Testis (tissue), 3 donors: ENCODE data around the gene MARS2. TPM values are rescaled to one million over a fixed set of nuclear protein-coding genes. Genes with fewer than 3 reads are reported as not detected.
A peak's percentile ranks its signal among the peaks of the same experiment; 100 is the strongest.
"Not testable (repeated sequence)": the region's sequence is repeated elsewhere in the genome, so short reads cannot be mapped to it uniquely, and the experiment has no call there.

Experiments used
- DNase-seq: peaks from one replicate; pipeline ENCODE4 v3.0.0-alpha.2; 2019
- H3K27ac ChIP-seq, 2 donors: fragments of 200-600 bp; sonication (generic); one replicate each; pipeline ENCODE4 v1.5.1; 2019
- H3K27me3 ChIP-seq: fragments of 200-600 bp; sonication (generic); one replicate; pipeline ENCODE4 v1.5.1; 2019
- H3K36me3 ChIP-seq: fragments of 200-600 bp; sonication (generic); one replicate; pipeline ENCODE4 v1.5.1; 2017; ENCODE audit warnings: low read depth; ENCODE audit errors: missing control alignments
- H3K4me1 ChIP-seq: fragments of 200-600 bp; sonication (generic); one replicate; pipeline ENCODE4 v1.5.1; 2019
- H3K4me3 ChIP-seq, 2 donors: fragments of 200-600 bp; sonication (generic); one replicate each; pipeline ENCODE4 v1.5.1; 2017 to 2019
- H3K9me3 ChIP-seq: fragments of 200-600 bp; sonication (generic); one replicate; pipeline ENCODE4 v1.5.1; 2017
- POLR2A ChIP-seq: fragments of 450-650 bp; IDR thresholded peaks from one replicate; pipeline ENCODE4 v1.6.1; 2017; ENCODE audit warnings: antibody characterized with exemption, mild to moderate bottlenecking, moderate library complexity
- WGBS, 2 donors: methylation state at CpG; one replicate each; pipeline ENCODE4 v1.1.5; 2018; 5-methylcytosine and 5-hydroxymethylcytosine counted together
- intact Hi-C: fragments of 100-400 bp; cut with DNase I; formaldehyde crosslinking; loops from one replicate; pipeline ENCODE4 v1.15.1; 2023; ENCODE audit warnings: low total_unique reads
- polyA plus RNA-seq: library from polyadenylated mRNA; stranded (reverse); fragments of 350-450 nt; fragmentation: Illumina TruSeq; extraction: RNeasy Lipid Tissue Mini Kit (QIAGEN cat#74804); gene quantifications from one replicate; pipeline ENCODE4 v1.2.3, GENCODE V29; 2014; ENCODE audit warnings: low read depth, low replicate concordance; ENCODE audit not compliant: insufficient read depth
- total RNA-seq, 2 donors: library from RNA; depleted of rRNA; stranded (reverse); fragments of >200 nt; gene quantifications; one replicate each; pipeline ENCODE4 v1.2.3, GENCODE V29; 2016
- TF ChIP-seq, protein P1 (sequence below), 3 experiments: fragments of 450-650 bp in 2 of 3; fragments of 200-600 bp in 1 of 3; sonication (generic) in 1 of 3; IDR thresholded peaks; one replicate each; pipeline ENCODE4 v1.5.1; 2016 to 2019; ENCODE audit warnings: antibody characterized with exemption in 3 of 3, mild to moderate bottlenecking in 2 of 3, moderate library complexity in 1 of 3

MARS2 gene
- total and polyA plus RNA-seq, 3 donors from 2014 or later = 3.3 to 5.9 (median 5.9) TPM

DNA sequence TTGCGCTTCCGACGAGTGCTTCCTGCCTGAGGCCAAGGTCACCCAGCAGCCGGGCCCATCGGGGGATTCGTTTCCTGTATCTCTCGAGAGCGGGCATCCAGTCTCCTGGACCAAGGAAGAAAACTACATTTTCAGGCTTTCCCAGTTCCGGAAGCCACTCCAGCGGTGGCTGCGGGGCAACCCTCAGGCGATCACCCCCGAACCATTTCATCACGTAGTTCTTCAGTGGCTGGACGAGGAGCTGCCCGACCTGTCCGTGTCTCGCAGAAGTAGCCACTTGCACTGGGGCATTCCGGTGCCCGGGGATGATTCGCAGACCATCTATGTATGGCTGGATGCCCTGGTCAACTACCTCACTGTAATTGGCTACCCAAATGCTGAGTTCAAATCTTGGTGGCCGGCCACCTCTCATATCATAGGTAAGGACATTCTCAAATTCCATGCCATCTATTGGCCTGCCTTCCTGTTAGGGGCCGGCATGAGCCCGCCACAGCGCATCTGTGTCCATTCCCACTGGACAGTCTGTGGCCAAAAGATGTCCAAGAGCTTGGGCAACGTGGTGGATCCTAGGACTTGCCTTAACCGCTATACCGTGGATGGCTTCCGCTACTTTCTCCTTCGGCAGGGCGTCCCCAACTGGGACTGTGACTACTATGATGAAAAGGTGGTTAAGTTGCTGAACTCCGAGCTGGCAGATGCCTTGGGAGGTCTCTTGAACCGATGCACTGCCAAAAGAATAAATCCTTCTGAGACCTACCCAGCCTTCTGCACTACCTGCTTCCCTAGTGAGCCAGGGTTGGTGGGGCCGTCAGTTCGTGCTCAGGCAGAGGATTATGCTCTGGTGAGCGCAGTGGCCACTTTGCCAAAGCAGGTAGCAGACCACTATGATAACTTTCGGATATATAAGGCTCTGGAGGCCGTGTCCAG is 1.0 kb downstream of the MARS2 start:
- peak overlapping the region; percentile 80 to 86 for H3K4me3 ChIP-seq
- 13 to 15% methylated on average over 17 to 38 of the region's 38 CpGs for WGBS, 2 donors
- peaks cover 19% of the 10 kb centered on the region for H3K4me1 ChIP-seq
- intact Hi-C loops = no loop called here
- no peaks in the 10 kb centered on the region for H3K27me3 ChIP-seq
- H3K36me3 ChIP-seq = no peaks in the 10 kb centered on the region
- DNase-seq = no peak
- no peak overlapping the region for H3K27ac ChIP-seq
- TF ChIP-seq POLR2A = no peak
- TF ChIP-seq, protein P1, sequence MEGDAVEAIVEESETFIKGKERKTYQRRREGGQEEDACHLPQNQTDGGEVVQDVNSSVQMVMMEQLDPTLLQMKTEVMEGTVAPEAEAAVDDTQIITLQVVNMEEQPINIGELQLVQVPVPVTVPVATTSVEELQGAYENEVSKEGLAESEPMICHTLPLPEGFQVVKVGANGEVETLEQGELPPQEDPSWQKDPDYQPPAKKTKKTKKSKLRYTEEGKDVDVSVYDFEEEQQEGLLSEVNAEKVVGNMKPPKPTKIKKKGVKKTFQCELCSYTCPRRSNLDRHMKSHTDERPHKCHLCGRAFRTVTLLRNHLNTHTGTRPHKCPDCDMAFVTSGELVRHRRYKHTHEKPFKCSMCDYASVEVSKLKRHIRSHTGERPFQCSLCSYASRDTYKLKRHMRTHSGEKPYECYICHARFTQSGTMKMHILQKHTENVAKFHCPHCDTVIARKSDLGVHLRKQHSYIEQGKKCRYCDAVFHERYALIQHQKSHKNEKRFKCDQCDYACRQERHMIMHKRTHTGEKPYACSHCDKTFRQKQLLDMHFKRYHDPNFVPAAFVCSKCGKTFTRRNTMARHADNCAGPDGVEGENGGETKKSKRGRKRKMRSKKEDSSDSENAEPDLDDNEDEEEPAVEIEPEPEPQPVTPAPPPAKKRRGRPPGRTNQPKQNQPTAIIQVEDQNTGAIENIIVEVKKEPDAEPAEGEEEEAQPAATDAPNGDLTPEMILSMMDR (IDR thresholded peaks at IDR 0.05) = no peak
- H3K9me3 ChIP-seq = no peaks in the 10 kb centered on the region

GRCh38 chr2:197706839-197707207 is 1.7 kb downstream of the MARS2 start:
- H3K27me3 ChIP-seq = no peaks in the 10 kb centered on the region
- no peak overlapping the region for H3K27ac ChIP-seq
- peaks cover 19% of the 10 kb centered on the region for H3K4me1 ChIP-seq
- intact Hi-C loops = no loop called here
- no peaks in the 10 kb centered on the region for H3K36me3 ChIP-seq
- H3K4me3 ChIP-seq = no peak overlapping the region
- no peak for TF ChIP-seq POLR2A
- TF ChIP-seq, protein P1 (IDR thresholded peaks at IDR 0.05) = no peak
- no peaks in the 10 kb centered on the region for H3K9me3 ChIP-seq
- 43 to 57% methylated on average over 4 to 5 of the region's 5 CpGs for WGBS, 2 donors
- no peak for DNase-seq

DNA sequence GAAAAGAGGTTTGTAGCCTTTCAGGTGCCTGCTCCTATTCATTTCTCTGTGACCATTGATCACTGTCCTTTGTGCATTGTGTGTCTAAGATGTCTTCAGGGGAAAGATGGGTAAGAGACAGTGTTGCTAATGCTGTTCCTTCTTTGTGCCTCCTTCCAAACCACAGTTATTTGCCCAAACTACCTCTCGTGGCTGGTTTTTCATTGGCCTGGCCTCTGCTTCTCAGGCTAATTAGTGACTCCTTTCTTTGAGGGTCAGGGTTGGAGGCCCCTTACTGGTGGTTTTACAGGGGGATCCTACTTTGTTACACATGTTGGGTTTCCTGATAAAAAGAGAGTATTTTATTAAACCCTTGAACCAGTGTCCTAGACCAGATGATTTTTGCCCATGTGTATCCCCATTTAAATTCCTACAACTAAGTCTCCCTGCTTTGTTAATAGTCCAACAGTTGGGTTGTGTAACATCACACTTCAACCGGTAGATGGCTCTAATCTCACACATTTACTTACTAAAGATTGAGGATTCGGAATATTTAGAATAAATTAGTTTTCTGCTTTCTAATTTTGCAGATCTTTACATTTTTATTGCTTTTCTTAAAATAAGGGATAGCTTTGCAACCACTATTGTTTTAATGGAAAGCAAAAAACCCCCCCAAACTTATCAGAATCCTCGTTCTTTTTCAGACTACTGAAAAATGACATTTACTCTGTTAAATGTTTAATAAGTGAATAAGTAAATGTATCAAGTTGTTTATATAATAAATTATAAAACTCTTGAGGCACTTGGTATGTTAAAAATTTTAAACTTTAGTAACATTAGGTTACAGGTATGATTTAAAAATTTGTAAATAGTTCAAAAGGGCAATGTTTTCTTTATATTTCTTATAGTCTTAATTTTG is 2.4 kb downstream of the MARS2 start:
- no peak overlapping the region for H3K27ac ChIP-seq
- no peaks in the 10 kb centered on the region for H3K9me3 ChIP-seq
- H3K36me3 ChIP-seq = no peaks in the 10 kb centered on the region
- H3K4me3 ChIP-seq = no peak overlapping the region
- TF ChIP-seq, protein P1 (IDR thresholded peaks at IDR 0.05) = peak; percentile 40 to 79 (median 64)
- TF ChIP-seq POLR2A = no peak
- H3K4me1 ChIP-seq = peaks cover 19% of the 10 kb centered on the region
- intact Hi-C loops = no loop called here
- DNase-seq = no peak
- H3K27me3 ChIP-seq = no peaks in the 10 kb centered on the region
- 6 to 17% methylated on average over 4 of the region's 4 CpGs for WGBS, 2 donors

- Histone ChIP-seq H3K27me3 (no peaks in the 10 kb centered on the region), H3K36me3 (no peaks in the 10 kb centered on the region), H3K27ac (no peak overlapping the region), H3K4me3 (no peak overlapping the region), H3K4me1 (peaks cover 19% of the 10 kb centered on the region), H3K9me3 (no peaks in the 10 kb centered on the region)
- DNase-seq = no peak
- intact Hi-C loops = no loop called here
- TF ChIP-seq, protein P1 (IDR thresholded peaks at IDR 0.05) = no peak
- no peak for TF ChIP-seq POLR2A
- 61 to 79% methylated on average over 2 of the region's 2 CpGs for WGBS, 2 donors
Observed at GRCh38 chr2:197708331-197708730, 3.2 kb downstream of the MARS2 start.

- 88 to 94% methylated on average over 7 of the region's 7 CpGs for WGBS, 2 donors
- DNase-seq, intact Hi-C loops, H3K27me3 ChIP-seq, H3K36me3 ChIP-seq, H3K9me3 ChIP-seq, H3K27ac ChIP-seq, H3K4me3 ChIP-seq: not testable (repeated sequence)
- peaks cover 19% of the 10 kb centered on the region for H3K4me1 ChIP-seq
Observed at GRCh38 chr2:197709140-197709539, 4.0 kb downstream of the MARS2 start.
